H1 (cell line): ENCODE data around the gene ACAA1.

Source experiments
- CEBPB ChIP-seq: IDR thresholded peaks from 2 replicates; pipeline ENCODE4 v1.6.1; 2012; ENCODE audit warnings: low read depth, low read length
- EP300 ChIP-seq, 2 experiments: IDR thresholded peaks; 1 replicate in 1 of 2; 2 replicates in 1 of 2; pipeline ENCODE4 v1.6.1; 2011 to 2012; ENCODE audit warnings: low read depth in 2 of 2, low read length in 2 of 2, mild to moderate bottlenecking in 2 of 2, borderline replicate concordance in 1 of 2, inconsistent platforms in 1 of 2, moderate library complexity in 1 of 2
- EZH2 ChIP-seq: fragments of 200-600 bp; sonication (generic); IDR thresholded peaks from 2 replicates; pipeline ENCODE4 v1.7.1; 2012; ENCODE audit warnings: low read depth, mild to moderate bottlenecking, moderate library complexity, low read length, inconsistent platforms; ENCODE audit not compliant: severe bottlenecking
- GABPA ChIP-seq: IDR thresholded peaks from 2 replicates; pipeline ENCODE4 v1.6.1; 2011; ENCODE audit warnings: mild to moderate bottlenecking, low read length, moderate library complexity, borderline replicate concordance; ENCODE audit not compliant: insufficient read depth
- POLR2A ChIP-seq, 2 experiments: IDR thresholded peaks; 1 replicate in 1 of 2; 2 replicates in 1 of 2; pipeline ENCODE4 v1.6.1; 2011; ENCODE audit warnings: low read depth in 2 of 2, low read length in 2 of 2, mild to moderate bottlenecking in 2 of 2; ENCODE audit errors: control extremely low read depth in 1 of 2
- POLR2AphosphoS5 ChIP-seq: IDR thresholded peaks from 2 replicates; pipeline ENCODE4 v1.6.1; 2011; ENCODE audit warnings: low read depth, low read length
- RNF2 ChIP-seq: fragments of 200-900, 300-1000 bp; sonication (generic); IDR thresholded peaks from 2 replicates; pipeline ENCODE4 v1.7.1; 2016; ENCODE audit warnings: borderline replicate concordance, low read depth, mild to moderate bottlenecking, antibody characterized with exemption, low read length; ENCODE audit not compliant: poor library complexity, severe bottlenecking; ENCODE audit errors: missing control alignments
- SIN3A ChIP-seq, 2 experiments: IDR thresholded peaks in 1 of 2; conservative IDR thresholded peaks in 1 of 2; 2 replicates each; pipeline ENCODE4 v1.6.1; 2011 to 2012; ENCODE audit warnings: low read length in 2 of 2, improper control_type of control experiment in 1 of 2, low read depth in 1 of 2, mild to moderate bottlenecking in 1 of 2
- SRF ChIP-seq: IDR thresholded peaks from 2 replicates; pipeline ENCODE4 v1.6.1; 2011; ENCODE audit warnings: mild to moderate bottlenecking, low read depth, low read length, moderate library complexity
- TF ChIP-seq, protein P1 (sequence below), 3 experiments: IDR thresholded peaks; 1 replicate in 2 of 3; 2 replicates in 1 of 3; pipeline versions ENCODE4 v1.5.1 to v1.6.1; 2011; ENCODE audit warnings: low read length in 3 of 3, mild to moderate bottlenecking in 3 of 3, inconsistent platforms in 2 of 3, low read depth in 1 of 3, moderate library complexity in 1 of 3; ENCODE audit not compliant: insufficient read depth in 1 of 3; ENCODE audit errors: control extremely low read depth in 1 of 3

DNA sequence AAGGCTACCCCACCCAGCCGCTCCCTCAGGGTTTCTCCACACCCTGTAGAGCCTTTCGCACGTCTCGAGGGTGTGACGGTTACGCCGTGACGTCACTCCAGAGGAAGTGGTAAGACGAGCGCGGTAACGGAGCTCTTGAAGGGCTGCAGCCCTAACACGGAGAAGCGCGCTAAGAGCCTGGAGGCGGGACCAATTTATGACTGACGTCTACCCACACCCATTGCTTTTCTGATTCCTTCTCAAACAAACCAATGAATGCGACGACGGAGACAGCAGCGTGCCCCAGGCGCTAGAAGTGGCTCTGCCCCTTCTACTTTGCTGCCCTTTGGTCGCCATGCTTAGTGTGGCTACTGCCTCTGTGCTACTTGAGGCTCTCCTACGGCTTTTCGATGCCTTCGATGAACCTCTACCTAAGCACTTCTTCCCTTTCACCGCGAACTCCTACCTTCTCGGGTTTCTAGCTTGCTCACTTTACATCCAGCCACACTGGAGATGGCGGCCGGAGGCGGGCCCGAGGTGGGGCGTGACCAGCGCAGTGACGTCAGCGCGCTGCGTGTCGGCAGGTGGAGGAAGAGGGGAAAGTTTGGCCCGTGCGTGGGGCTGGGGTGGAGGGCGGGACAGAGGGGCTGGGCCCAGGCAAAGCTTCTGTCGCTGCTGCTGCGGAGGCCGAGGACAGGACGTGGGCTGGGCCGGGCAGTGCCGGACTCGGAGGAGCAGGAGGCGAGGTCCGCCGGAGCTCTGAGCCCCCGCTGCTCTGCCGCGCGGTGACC is 28.2 kb upstream of the ACAA1 start, which contains the start of gene OXSR1:
- no peak; the same call in 1 of the 2 replicates for TF ChIP-seq GABPA
- no peak; a peak in 1 of 4 replicates for TF ChIP-seq SIN3A (conservative IDR thresholded peaks at IDR 0.05 in 1 of 2, IDR thresholded peaks at IDR 0.05 in 1 of 2; ENCODE audit: low read depth in 1 of 2, low read length in 2 of 2)
- TF ChIP-seq CEBPB: no peak
- TF ChIP-seq POLR2AphosphoS5: peak; percentile 85
- no peak for TF ChIP-seq EZH2
- TF ChIP-seq, protein P1, sequence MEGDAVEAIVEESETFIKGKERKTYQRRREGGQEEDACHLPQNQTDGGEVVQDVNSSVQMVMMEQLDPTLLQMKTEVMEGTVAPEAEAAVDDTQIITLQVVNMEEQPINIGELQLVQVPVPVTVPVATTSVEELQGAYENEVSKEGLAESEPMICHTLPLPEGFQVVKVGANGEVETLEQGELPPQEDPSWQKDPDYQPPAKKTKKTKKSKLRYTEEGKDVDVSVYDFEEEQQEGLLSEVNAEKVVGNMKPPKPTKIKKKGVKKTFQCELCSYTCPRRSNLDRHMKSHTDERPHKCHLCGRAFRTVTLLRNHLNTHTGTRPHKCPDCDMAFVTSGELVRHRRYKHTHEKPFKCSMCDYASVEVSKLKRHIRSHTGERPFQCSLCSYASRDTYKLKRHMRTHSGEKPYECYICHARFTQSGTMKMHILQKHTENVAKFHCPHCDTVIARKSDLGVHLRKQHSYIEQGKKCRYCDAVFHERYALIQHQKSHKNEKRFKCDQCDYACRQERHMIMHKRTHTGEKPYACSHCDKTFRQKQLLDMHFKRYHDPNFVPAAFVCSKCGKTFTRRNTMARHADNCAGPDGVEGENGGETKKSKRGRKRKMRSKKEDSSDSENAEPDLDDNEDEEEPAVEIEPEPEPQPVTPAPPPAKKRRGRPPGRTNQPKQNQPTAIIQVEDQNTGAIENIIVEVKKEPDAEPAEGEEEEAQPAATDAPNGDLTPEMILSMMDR (IDR thresholded peaks at IDR 0.05; ENCODE audit: control extremely low read depth in 1 of 3, insufficient read depth in 1 of 3, low read depth in 1 of 3, low read length in 3 of 3): no peak
- peak; percentile 77 for TF ChIP-seq POLR2A (IDR thresholded peaks at IDR 0.05; ENCODE audit: control extremely low read depth in 1 of 2, low read depth in 2 of 2, low read length in 2 of 2)
- TF ChIP-seq EP300 (IDR thresholded peaks at IDR 0.05; ENCODE audit: borderline replicate concordance in 1 of 2, low read depth in 2 of 2, low read length in 2 of 2): no peak
- no peak for TF ChIP-seq SRF
- no peak for TF ChIP-seq RNF2
